HUES64 (cell line): ENCODE data around the gene BTBD2.
A peak's percentile ranks its signal among the peaks of the same experiment; 100 is the strongest.

Source experiments
- H3K27ac ChIP-seq: 2 replicates; pipeline ENCODE4 v1.7.0; 2013; ENCODE audit warnings: low read depth, low read length, inconsistent platforms
- H3K27me3 ChIP-seq: 2 replicates; pipeline ENCODE4 v1.6.1; 2013; ENCODE audit warnings: mild to moderate bottlenecking, low read length; ENCODE audit not compliant: insufficient read depth
- H3K36me3 ChIP-seq: 2 replicates; pipeline ENCODE4 v1.6.1; 2013; ENCODE audit warnings: mild to moderate bottlenecking, low read length; ENCODE audit not compliant: insufficient read depth
- H3K4me1 ChIP-seq: 2 replicates; pipeline ENCODE4 v1.6.1; 2013; ENCODE audit warnings: mild to moderate bottlenecking, low read length, moderate library complexity; ENCODE audit not compliant: insufficient read depth
- H3K4me3 ChIP-seq: 2 replicates; pipeline ENCODE4 v1.5.1; 2013; ENCODE audit warnings: mild to moderate bottlenecking, low read length, moderate library complexity
- H3K9ac ChIP-seq: 2 replicates; pipeline ENCODE4 v1.6.1; 2013; ENCODE audit warnings: mild to moderate bottlenecking, low read depth, low read length
- H3K9me3 ChIP-seq: 2 replicates; pipeline ENCODE4 v1.6.1; 2013; ENCODE audit warnings: low read depth, low read length; ENCODE audit not compliant: insufficient read depth
- WGBS: fragments of 150-250, 120-280 bp; methylation state at CpG from one replicate; pipeline ENCODE4 v1.1.7; 2013; ENCODE audit warnings: missing lambda C conversion rate; 5-methylcytosine and 5-hydroxymethylcytosine counted together

Gene BTBD2

DNA sequence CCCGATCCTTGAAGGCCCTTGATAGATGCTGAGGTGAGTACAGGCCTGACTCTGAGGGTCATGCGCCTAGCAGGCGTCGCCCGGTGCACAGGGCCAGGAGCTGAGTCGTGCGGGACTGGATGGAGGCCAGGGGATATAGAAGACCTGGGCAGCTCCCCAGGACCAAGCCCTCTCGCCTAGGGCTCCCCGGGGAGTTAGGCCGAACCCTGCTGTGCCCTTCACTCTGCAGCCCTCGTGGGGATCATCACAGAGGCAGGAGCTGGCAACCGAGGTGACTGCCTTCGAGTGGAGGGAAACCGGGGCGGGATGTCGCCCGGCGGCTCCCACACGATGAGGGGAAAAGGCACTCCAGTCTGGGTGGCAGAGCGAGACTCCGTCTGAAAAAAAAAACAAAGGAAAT lies 62.9 kb downstream of the BTBD2 start:
- WGBS, result 95% methylated on average over 21 of the region's 21 CpGs
- Histone ChIP-seq H3K27me3 (no peaks in the 10 kb centered on the region), H3K27ac (no peak overlapping the region), H3K9me3 (no peaks in the 10 kb centered on the region), H3K36me3 (peaks cover 18% of the 10 kb centered on the region), H3K4me3 (no peak overlapping the region), H3K9ac (no peak overlapping the region), H3K4me1 (0 out of 2 replicates have a peak, but pooled peaks cover 2% of the 10 kb centered on the region)

DNA sequence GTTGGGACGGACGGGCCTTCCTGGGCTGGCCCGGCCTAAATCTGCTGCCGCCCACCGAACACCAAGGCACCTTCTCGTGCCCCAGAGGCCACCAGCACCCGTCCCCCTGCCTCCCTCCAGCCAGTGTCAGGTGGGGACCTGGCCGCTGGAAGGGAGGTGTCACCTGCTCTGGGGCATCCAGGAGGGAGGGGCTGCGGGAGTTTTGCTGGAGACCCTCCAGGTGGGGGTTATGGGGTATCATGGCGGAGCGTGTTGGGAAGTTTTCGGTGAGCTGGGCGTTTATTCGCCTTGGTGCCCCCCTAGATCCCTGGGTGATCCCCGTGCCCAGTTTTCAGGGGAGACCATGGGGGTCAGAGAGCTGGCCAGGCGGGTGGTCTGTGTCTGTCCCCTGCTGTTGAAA lies 64.9 kb downstream of the BTBD2 start:
- no peak overlapping the region for H3K27ac ChIP-seq
- H3K9ac ChIP-seq, result no peak overlapping the region
- no peaks in the 10 kb centered on the region for H3K9me3 ChIP-seq
- 97% methylated on average over 16 of the region's 16 CpGs for WGBS
- H3K4me3 ChIP-seq, result no peak overlapping the region
- H3K27me3 ChIP-seq, result no peaks in the 10 kb centered on the region
- no peaks in the 10 kb centered on the region for H3K4me1 ChIP-seq
- peaks cover 18% of the 10 kb centered on the region for H3K36me3 ChIP-seq

DNA sequence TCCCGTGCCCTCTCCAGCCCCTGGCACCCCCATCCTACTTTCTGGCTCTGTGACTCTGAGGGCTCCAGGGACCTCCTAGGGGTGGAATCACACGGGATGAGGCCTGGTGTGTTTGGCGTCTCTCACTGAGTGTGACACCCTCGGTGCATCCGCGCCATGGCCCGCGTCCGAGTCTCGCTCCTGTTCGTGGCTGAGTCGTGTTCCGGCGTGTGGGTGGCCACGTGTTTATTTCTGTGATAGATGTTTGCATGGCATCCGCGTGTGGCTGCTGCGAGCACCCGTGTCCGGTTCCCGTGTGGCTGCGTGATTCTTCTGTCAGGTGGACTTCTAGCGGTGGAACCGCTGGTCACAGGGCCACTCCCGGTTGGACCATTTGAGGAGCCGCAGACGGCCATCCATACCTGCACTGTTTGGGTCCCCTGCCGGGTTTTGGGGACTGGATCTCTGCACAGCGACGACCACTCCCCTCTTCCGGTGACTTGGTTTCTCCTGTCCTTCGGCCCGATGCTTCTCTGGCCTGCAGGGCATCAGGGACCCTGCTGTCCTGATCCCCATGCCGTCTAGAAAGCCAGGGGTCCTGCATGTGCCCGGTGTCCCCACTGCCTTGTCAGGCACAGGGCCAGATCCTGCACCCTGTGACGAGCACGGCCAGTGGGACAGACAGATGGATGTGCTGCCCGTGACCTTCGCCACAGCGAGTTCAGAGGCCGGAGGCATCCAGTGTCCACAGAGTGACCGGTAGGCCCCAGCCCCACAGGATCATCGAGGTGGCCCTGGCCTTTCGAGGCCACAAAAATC lies 66.0 kb downstream of the BTBD2 start:
- Histone ChIP-seq H3K27me3 (no peaks in the 10 kb centered on the region), H3K4me3 (no peak overlapping the region), H3K36me3 (peaks cover 18% of the 10 kb centered on the region), H3K9ac (no peak overlapping the region), H3K9me3 (no peaks in the 10 kb centered on the region), H3K27ac (no peak overlapping the region), H3K4me1 (no peaks in the 10 kb centered on the region)
- 96% methylated on average over 43 of the region's 44 CpGs for WGBS

DNA sequence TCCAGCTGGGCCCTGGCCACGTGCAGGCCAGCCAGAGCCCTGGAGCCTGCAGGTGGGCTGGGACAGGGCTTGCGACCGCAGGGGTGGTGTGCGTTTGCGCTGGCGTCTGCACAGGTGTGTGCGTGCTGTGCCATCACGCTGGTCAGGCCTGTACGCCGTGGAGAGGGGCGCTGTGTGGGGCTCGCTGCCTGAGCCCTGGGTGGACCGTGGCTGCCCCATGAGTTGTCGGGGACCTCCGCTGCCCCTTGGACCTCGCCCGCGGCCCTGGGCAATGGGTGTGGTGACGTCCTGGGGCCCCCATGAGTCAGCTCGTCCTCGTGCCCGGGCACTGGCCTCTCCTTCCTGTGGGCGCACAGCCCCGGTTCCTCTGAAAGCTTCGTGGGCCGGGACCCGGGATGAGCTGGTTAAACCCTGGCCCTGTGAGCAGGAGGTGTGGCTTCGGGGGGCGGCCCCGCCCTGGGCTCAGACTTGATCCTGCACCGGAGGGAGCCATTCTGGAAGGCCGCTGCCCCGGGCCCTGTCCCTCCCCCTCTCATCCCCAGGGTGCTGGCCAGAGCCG lies 67.8 kb downstream of the BTBD2 start:
- WGBS, result 82% methylated on average over 34 of the region's 34 CpGs
- Histone ChIP-seq H3K4me3 (no peak overlapping the region), H3K27ac (no peak overlapping the region), H3K36me3 (peaks cover 14% of the 10 kb centered on the region), H3K9me3 (no peaks in the 10 kb centered on the region), H3K27me3 (no peaks in the 10 kb centered on the region), H3K4me1 (peaks cover 4% of the 10 kb centered on the region; the same call in 1 of the 2 replicates), H3K9ac (no peak overlapping the region)

DNA sequence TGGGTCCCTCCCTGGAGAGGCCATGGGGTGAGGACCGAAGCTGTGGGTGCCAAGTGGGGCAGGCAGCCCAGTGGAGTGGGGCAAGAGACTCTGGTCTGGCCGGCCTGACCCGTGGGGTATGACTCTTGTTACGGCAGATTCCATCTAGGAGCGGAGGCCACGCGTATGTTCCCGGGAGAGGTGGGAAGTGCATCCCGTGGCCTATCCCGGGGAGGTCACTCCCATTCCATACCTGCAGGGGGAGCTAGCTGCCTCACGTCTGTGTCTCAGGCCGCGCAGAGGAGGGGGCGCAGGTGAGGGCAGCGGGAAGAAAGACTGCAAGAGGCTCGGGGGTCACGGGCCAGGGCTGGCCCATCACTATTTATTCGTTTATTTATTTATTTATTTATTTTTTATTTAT lies 69.6 kb downstream of the BTBD2 start:
- H3K9me3 ChIP-seq, result no peaks in the 10 kb centered on the region
- peaks cover 4% of the 10 kb centered on the region; the same call in 1 of the 2 replicates for H3K4me1 ChIP-seq
- no peak overlapping the region for H3K9ac ChIP-seq
- H3K27me3 ChIP-seq, result no peaks in the 10 kb centered on the region
- peaks cover 9% of the 10 kb centered on the region; the same call in 1 of the 2 replicates for H3K36me3 ChIP-seq
- WGBS, result 75% methylated on average over 15 of the region's 18 CpGs
- no peak overlapping the region for H3K27ac ChIP-seq
- H3K4me3 ChIP-seq, result no peak overlapping the region

DNA sequence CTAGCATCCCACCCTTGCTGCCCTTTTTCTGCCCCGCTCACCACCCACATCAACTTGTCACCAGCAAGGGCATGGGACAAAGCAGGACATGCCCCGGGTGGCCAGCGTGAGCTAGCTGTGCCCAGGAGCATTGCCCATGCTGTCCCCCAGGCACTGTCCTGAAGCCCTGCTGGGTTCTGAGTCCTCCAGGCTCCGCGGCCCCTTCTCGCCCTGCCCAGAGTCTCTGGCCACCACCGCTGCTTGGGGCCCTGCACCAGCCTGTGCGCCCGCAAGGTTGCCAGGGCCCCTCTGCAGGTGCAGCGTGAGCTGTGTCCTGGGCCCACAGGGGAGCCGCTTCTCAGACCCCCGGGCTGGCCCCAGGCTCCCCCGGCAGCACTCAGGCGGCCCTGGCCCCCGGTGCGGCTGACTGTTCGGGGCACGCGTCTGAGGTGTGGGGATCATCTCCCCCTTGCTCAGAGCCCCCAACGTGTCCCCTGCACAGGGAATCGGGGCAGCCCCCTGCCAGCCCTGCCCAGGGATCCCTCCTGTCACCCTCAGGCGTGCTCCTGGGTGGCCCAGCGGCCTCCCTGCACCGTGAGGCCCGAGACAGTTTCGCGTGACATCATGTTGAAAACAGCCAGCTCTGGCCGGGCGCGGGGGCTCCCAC lies 70.5 kb downstream of the BTBD2 start:
- Histone ChIP-seq H3K9me3 (no peaks in the 10 kb centered on the region), H3K4me1 (peaks cover 5% of the 10 kb centered on the region), H3K27ac (no peak overlapping the region), H3K4me3 (no peak overlapping the region), H3K36me3 (peaks cover 6% of the 10 kb centered on the region; the same call in 1 of the 2 replicates), H3K27me3 (no peaks in the 10 kb centered on the region), H3K9ac (no peak overlapping the region)
- WGBS, result 95% methylated on average over 30 of the region's 30 CpGs

DNA sequence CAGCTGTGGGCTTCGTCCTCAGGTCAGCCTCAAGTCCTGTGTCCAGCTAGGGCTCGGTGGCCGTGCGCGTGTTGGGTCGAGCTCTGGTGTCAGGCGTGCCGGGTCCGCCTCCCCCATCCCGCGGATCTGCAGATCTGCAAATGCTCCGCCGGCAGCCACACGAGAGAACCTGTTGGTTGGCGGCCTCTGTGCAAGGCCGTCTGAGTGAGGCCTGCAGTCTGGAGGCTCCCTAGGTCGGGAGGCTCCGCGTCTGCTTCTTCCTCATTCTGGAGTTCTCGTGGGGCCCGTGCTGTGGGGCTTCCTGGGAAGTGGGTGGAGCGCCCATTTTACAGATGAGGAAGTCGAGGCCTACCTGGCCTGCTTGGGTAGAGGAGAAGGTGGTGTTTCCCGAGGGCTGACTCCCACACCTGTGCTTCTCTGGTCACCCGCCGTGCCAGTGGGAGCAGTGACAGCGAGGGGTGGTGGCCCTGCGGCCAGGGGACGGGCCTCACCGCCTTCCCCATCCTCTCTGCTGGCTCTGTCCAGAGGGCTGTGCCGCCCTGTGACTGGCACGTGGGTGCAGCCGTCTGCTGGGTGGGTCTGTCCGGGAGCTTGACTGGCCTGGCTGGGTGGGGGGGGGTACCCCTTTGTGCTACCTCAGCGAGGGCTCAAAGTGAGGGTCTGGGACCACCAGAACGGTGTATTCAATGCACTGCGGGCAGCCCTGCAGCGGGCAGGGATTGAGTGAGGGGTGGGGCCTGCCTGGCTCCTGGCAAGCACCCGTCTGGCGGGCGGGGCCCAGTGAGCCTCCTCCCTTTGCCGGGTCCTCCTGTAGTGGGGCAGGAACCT lies 71.2 kb downstream of the BTBD2 start:
- 90% methylated on average over 42 of the region's 42 CpGs for WGBS
- no peak overlapping the region for H3K27ac ChIP-seq
- peaks cover 3% of the 10 kb centered on the region; the same call in 1 of the 2 replicates for H3K36me3 ChIP-seq
- no peak overlapping the region for H3K9ac ChIP-seq
- no peaks in the 10 kb centered on the region for H3K27me3 ChIP-seq
- H3K9me3 ChIP-seq, result no peaks in the 10 kb centered on the region
- peaks cover 10% of the 10 kb centered on the region for H3K4me1 ChIP-seq
- no peak overlapping the region for H3K4me3 ChIP-seq

DNA sequence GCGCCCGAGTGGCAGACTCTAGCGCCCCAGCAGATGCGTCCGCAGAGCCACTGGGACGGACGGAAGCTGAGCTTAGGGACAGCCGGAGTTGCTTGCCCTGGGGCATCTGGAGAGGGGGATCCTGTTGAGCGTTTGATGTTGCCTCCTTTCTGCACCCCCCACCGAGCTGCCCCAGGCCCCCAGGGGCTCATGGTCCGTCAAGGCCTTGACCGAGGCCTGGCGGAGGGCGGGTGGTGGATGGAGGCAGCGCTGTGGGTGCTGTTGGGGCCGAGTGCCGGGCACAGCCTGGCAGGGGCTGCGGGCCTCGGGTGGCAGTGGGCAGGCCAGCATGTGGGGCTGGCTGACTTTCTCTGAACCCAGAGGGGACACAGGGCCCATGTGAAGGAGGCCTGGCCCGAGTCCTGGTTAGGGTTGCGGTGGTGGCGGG lies 71.8 kb downstream of the BTBD2 start:
- Histone ChIP-seq H3K27ac (no peak overlapping the region), H3K36me3 (no peaks in the 10 kb centered on the region), H3K9me3 (no peaks in the 10 kb centered on the region), H3K4me3 (no peak overlapping the region), H3K9ac (no peak overlapping the region), H3K27me3 (no peaks in the 10 kb centered on the region), H3K4me1 (peaks cover 10% of the 10 kb centered on the region)
- WGBS, result 89% methylated on average over 22 of the region's 22 CpGs

DNA sequence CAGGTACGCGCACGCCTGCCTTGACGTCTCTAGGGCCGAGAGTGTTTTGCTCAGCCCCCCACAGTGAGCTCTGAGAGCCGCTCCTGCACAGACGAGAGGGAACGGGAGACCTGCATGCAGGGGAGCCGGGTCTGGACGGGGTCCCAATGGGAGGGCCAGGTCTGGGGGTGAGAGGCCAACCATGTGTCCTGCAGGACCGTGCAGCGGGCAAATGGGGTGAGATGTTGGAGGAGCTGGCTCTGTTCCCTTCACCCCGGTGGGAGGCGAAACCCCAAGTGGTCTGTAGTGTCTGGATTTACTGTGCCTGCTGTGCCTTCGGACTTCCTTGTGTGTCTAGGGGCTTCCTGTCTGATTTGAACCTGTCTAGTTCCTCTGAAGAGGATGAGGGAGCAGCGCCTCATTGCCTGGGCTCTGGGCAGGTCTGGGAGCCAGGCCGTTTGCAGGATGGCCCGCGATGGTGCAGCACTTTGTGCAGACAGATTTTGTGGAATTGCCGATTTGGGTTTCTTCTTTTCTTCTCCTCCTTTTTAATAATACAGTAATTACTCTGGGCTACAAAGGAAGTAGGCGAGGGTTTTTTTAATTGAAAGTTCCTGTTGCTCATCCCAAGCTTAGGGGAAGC lies 72.5 kb downstream of the BTBD2 start:
- Histone ChIP-seq H3K27ac (peak overlapping the region; percentile 92; the same call in 1 of the 2 replicates), H3K9me3 (no peaks in the 10 kb centered on the region), H3K4me1 (peaks cover 10% of the 10 kb centered on the region), H3K4me3 (peak overlapping the region; percentile 97), H3K36me3 (no peaks in the 10 kb centered on the region), H3K27me3 (no peaks in the 10 kb centered on the region), H3K9ac (peak overlapping the region; percentile 83)
- WGBS, result 44% methylated on average over 20 of the region's 21 CpGs

DNA sequence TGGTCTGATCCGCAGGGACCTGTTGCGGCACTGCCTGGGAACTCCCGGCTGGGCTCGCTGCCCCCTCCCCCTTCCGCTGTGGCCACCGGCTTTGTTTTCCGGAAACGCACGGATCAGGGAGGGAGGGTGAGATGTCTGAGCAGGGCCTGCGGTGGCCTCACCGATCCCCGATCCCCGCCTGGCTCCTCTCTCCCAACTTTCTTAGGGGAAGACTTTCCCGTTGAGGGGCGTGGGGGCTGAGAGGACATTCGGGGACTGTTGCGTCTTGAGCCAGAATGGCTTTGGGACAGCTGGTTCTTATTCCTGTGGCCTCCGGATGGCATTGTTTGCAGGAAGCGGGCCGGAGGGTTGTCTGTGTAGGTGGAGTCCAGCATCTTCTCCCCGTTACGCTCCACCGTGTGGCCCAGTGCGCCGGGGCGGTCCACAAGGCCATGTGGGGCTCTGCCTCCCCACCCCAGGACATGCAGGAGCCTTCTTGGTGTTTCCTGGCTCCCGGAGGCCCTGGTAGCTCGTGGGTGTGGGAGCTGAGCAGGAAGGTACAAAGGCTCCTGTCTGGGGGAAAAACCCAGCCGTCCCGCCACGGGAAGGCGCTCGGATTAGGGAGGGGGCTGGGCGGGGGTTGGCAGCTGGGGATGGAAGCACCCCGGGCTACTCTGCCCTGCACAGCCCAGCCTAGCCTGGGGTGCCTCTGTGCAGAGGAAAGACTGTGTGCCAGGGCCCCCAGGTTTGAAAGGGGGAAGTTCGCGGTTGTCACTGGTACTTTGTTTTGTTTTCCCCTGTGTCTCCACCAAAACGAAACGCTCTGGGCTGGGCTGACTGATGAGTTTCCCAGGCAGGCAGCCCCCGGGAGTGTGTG lies 73.2 kb downstream of the BTBD2 start:
- Histone ChIP-seq H3K27ac (peak overlapping the region; percentile 92), H3K27me3 (no peaks in the 10 kb centered on the region), H3K4me1 (peaks cover 10% of the 10 kb centered on the region), H3K4me3 (peak overlapping the region; percentile 97), H3K9me3 (no peaks in the 10 kb centered on the region), H3K36me3 (no peaks in the 10 kb centered on the region), H3K9ac (peak overlapping the region; percentile 83)
- 2% methylated on average over 36 of the region's 40 CpGs for WGBS
